Bronchial epithelial cell (primary cell): ENCODE measurements around the gene MYO1F. TPM values are rescaled to one million over a fixed set of nuclear protein-coding genes. Genes with fewer than 3 reads are reported as not detected.

Source experiments
- DNase-seq: peaks from one replicate; pipeline ENCODE4 v3.0.0-alpha.2; 2010; ENCODE audit warnings: low read depth
- FAIRE-seq: peaks from 2 replicates; lab custom pipeline; 2011; peaks lifted over from hg19 to GRCh38; lab: Jason Lieb, UNC
- H3K27me3 ChIP-seq: 2 replicates; pipeline ENCODE4 v1.5.1; 2011; ENCODE audit warnings: low read length; ENCODE audit not compliant: control insufficient read depth, insufficient read depth
- H3K36me3 ChIP-seq: 2 replicates; pipeline ENCODE4 v1.5.1; 2011; ENCODE audit warnings: low read length; ENCODE audit not compliant: control insufficient read depth, insufficient read depth
- H3K4me3 ChIP-seq: 2 replicates; pipeline ENCODE4 v1.5.1; 2011; ENCODE audit warnings: mild to moderate bottlenecking, low read depth, low read length, control low read depth
- CTCF ChIP-seq: IDR thresholded peaks from 2 replicates; pipeline ENCODE4 v1.5.1; 2011; ENCODE audit warnings: mild to moderate bottlenecking, moderate library complexity, low read length, control low read depth, inconsistent platforms; ENCODE audit not compliant: insufficient read depth, severe bottlenecking
- total RNA-seq: library from RNA; depleted of rRNA; stranded (reverse); fragments of >200 nt; gene quantifications from 2 replicates; pipeline ENCODE4 v1.2.1, GENCODE V29; 2014

Gene MYO1F
- total RNA-seq, 1 donor from 2014 or later, result not detected

DNA sequence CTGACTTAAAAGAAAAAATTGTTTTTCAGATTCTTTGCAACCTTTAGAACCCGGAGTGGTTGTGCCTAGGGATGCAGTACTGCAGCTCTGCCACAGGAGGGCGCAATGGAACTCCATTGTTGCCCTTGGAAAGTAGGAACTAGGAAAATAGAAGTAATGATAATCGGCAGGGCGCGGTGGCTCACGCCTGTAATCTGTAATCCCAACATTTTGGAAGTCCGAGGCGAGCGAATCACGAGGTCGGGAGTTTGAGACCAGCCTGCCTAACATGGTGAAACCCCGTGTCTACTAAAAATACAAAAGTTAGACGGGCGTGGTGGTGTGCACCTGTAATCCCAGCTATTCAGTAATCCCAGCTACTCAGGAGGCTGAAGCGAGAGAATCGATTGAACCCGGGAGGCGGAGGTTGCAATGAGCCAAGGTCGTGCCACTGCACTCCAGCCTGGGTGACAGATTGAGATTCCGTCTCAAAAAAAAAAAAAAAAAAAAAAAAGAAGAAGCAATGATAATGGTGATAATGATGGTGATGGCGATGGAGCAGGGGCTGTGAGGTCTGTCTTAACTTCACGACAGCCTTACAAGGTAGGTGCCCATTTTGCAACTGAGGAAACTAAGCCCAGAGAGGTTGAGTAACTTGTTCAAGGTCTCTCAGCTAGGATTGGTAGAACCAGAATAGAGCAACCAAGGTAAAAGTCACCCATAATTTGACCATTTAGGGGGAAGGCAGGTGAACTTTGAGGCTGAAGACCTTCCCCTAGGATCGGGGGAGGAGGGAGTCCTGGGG, 38.8 kb upstream of the MYO1F start:
- DNase-seq (no peak), FAIRE-seq (no peak)
- peak; percentile 59 for TF ChIP-seq CTCF
- H3K36me3 ChIP-seq, result no peaks in the 10 kb centered on the region
- H3K27me3 ChIP-seq, result no peaks in the 10 kb centered on the region
- H3K4me3 ChIP-seq, result no peak overlapping the region

- no peak for FAIRE-seq
- Histone ChIP-seq H3K4me3 (no peak overlapping the region), H3K36me3 (no peaks in the 10 kb centered on the region), H3K27me3 (peaks cover 1% of the 10 kb centered on the region)
- no peak for DNase-seq
- no peak for TF ChIP-seq CTCF
Measured at GRCh38 chr19:8615024-8615423, 37.8 kb upstream of the MYO1F start.

DNA sequence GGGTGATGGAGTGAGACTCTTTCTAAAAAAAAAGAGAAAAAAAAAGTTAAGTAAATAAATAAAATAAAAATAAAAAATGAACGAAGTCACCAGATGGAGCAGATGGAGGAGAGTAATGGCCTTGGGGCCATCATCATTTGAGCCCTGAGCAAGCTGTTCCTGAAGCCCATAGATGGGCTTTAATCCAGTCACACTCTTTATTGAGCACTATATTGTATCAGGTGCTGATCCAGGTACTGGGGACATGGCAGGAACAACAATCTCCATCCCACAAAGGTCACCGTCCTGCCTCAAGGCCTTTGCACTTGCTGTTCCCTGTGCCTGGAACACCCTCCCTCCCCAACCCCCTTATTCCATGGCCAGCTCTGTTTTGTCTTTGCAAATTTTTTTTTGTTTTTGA, 37.2 kb upstream of the MYO1F start:
- FAIRE-seq (no peak), DNase-seq (no peak)
- TF ChIP-seq CTCF, result no peak
- no peaks in the 10 kb centered on the region for H3K36me3 ChIP-seq
- peaks cover 5% of the 10 kb centered on the region for H3K27me3 ChIP-seq
- no peak overlapping the region for H3K4me3 ChIP-seq

GRCh38 chr19:8612807-8613171, 35.5 kb upstream of the MYO1F start:
- DNase-seq (no peak), FAIRE-seq (no peak)
- Histone ChIP-seq H3K36me3 (no peaks in the 10 kb centered on the region), H3K4me3 (no peak overlapping the region), H3K27me3 (peaks cover 5% of the 10 kb centered on the region)
- TF ChIP-seq CTCF, result no peak

DNA sequence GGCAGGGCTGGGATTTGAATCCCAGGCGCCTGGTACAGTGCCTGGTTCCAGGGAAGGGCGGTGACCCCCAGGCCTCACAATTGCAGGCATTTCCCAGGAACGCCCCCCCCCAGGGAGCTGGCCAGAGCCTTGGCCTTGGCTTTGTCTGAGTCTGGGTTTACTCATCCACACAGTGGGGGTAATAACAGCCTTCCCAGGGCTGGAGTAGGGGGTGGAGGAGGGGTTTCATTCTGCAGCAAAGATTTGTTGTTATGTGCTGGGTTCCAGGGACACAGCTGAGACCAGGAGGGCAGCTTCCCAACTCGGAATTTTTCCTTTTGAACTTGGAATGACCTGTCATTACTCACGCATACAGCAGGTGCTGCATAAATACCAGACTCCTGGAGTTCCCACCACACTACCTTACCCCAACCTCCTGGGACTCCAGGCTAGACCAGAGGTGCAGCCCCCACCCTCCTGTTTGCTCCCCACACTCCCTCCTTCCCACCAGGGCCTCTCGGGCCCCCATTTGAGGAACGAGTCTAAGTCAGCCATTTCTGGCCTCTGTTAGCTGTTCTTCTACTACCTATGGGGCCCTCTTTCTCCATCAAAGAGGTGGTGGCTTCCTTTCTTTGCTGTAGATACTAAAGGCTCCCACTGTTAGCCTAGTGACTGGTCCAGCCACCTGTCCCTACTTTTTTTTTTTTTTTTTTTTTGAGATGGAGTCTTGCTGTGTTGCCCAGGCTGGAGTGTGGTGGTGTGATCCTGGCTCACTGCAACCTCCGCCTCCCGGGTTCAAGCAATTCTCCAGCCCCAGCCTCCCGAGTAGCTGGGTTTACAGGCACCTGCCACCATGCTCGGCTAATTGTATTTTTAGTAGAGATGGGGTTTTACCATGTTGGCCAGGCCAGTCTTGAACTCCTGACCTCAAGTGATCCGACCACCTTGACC, 34.9 kb upstream of the MYO1F start:
- H3K27me3 ChIP-seq, result peaks cover 5% of the 10 kb centered on the region
- DNase-seq, result no peak
- FAIRE-seq, result no peak
- no peaks in the 10 kb centered on the region for H3K36me3 ChIP-seq
- no peak overlapping the region for H3K4me3 ChIP-seq
- TF ChIP-seq CTCF, result no peak
